HepG2 (cell line): ENCODE measurements around the gene MCM3AP. TPM values are rescaled to one million over a fixed set of nuclear protein-coding genes. Genes with fewer than 3 reads are reported as not detected.
A peak's percentile ranks its signal among the peaks of the same experiment; 100 is the strongest.

ENCODE experiments used
- ASH2L ChIP-seq: fragments of 300-600, 200-600 bp; sonication (generic); IDR thresholded peaks from 2 replicates; pipeline ENCODE4 v1.7.0; 2017; ENCODE audit warnings: low read depth, mild to moderate bottlenecking, moderate library complexity, mixed read lengths, low read length; ENCODE audit not compliant: insufficient read length
- BHLHE40 ChIP-seq: IDR thresholded peaks from 2 replicates; pipeline ENCODE4 v1.6.1; 2011; ENCODE audit warnings: low read length, improper control_type of control experiment
- CEBPB ChIP-seq: IDR thresholded peaks from 2 replicates; pipeline ENCODE4 v1.6.1; 2011; ENCODE audit warnings: low read depth, low read length, improper control_type of control experiment, borderline replicate concordance
- CREB1 ChIP-seq, 2 experiments: fragments of 450-650 bp in 1 of 2; IDR thresholded peaks; 2 replicates each; pipeline ENCODE4 v1.6.1; 2016 to 2017; ENCODE audit warnings: control low read depth in 1 of 2, mild to moderate bottlenecking in 1 of 2, missing compliant biosample characterization in 1 of 2, missing genetic modification characterization in 1 of 2
- HMG20A ChIP-seq: IDR thresholded peaks from 2 replicates; pipeline ENCODE4 v1.6.1; 2016; ENCODE audit warnings: borderline replicate concordance
- JUND ChIP-seq: sonication (generic); formaldehyde crosslinking; IDR thresholded peaks from 2 replicates; pipeline ENCODE4 v1.8.0; 2022; ENCODE audit warnings: mild to moderate bottlenecking, missing genetic modification reagents
- KDM6A ChIP-seq: IDR thresholded peaks from 2 replicates; pipeline ENCODE4 v1.6.1; 2016; ENCODE audit warnings: low read depth
- RORA ChIP-seq: sonication (generic); formaldehyde crosslinking; IDR thresholded peaks from 2 replicates; pipeline ENCODE4 v1.5.0; 2020; ENCODE audit warnings: mild to moderate bottlenecking, missing genetic modification reagents, moderate library complexity
- SALL1 ChIP-seq: sonication (generic); formaldehyde crosslinking; IDR thresholded peaks from 2 replicates; pipeline ENCODE4 v1.8.0; 2022; ENCODE audit warnings: mild to moderate bottlenecking, missing genetic modification reagents
- SIN3A ChIP-seq: IDR thresholded peaks from 2 replicates; pipeline ENCODE4 v1.6.1; 2011; ENCODE audit warnings: low read depth, mild to moderate bottlenecking, control low read depth, low read length, borderline replicate concordance
- TGIF2 ChIP-seq: IDR thresholded peaks from 2 replicates; pipeline ENCODE4 v1.6.1; 2016; ENCODE audit warnings: control low read depth, missing compliant biosample characterization
- ZBTB7B ChIP-seq: sonication (generic); formaldehyde crosslinking; IDR thresholded peaks from 2 replicates; pipeline ENCODE4 v1.4.0; 2020; ENCODE audit warnings: missing genetic modification reagents
- ZNF468 ChIP-seq: sonication (generic); formaldehyde crosslinking; IDR thresholded peaks from 2 replicates; pipeline ENCODE4 v1.8.0; 2022; ENCODE audit warnings: mild to moderate bottlenecking, moderate library complexity, missing genetic modification reagents
- ZNF678 ChIP-seq: sonication (generic); formaldehyde crosslinking; IDR thresholded peaks from 2 replicates; pipeline ENCODE4 v1.4.0; 2020; ENCODE audit warnings: mild to moderate bottlenecking, missing genetic modification reagents
- ZSCAN12 ChIP-seq: sonication (generic); formaldehyde crosslinking; IDR thresholded peaks from 2 replicates; pipeline ENCODE4 v1.9.0; 2021; ENCODE audit warnings: mild to moderate bottlenecking, missing genetic modification reagents
- polyA plus RNA-seq, 8 experiments: library from polyadenylated mRNA; depleted of rRNA in 3 of 8; stranded (reverse) in 7 of 8; unstranded in 1 of 8; fragments of >200 nt; fragmentation: Illumina TruSeq in 4 of 8; extraction: Trizol in 4 of 8; gene quantifications; 2 replicates each; pipeline versions ENCODE4 v1.2.1 to v1.2.3, GENCODE V29; 2011 to 2016; ENCODE audit warnings: low read depth in 4 of 8, missing spikeins in 1 of 8, mixed read lengths in 1 of 8; ENCODE audit not compliant: insufficient read depth in 1 of 8
- total RNA-seq, 5 experiments: library from RNA; depleted of rRNA; stranded (reverse); fragments of >200 nt; fragmentation: Illumina TruSeq; extraction: Trizol; gene quantifications; 2 replicates each; pipeline ENCODE4 v1.2.3, GENCODE V29; 2016; ENCODE audit warnings: low read depth in 1 of 5
- TF ChIP-seq, protein P1 (sequence below): sonication (generic); formaldehyde crosslinking; conservative IDR thresholded peaks from 2 replicates; pipeline ENCODE4 v1.4.0; 2020; ENCODE audit warnings: mild to moderate bottlenecking, missing genetic modification reagents, moderate library complexity
- TF ChIP-seq, protein P2 (sequence below): IDR thresholded peaks from 2 replicates; pipeline ENCODE4 v1.4.0; 2020; ENCODE audit warnings: mild to moderate bottlenecking, missing genetic modification reagents
- TF ChIP-seq, protein P3 (sequence below): IDR thresholded peaks from 2 replicates; pipeline ENCODE4 v1.6.1; 2018; ENCODE audit warnings: missing genetic modification reagents, mild to moderate bottlenecking, missing compliant biosample characterization
- TF ChIP-seq, protein P4 (sequence below): sonication (generic); formaldehyde crosslinking; IDR thresholded peaks from 2 replicates; pipeline ENCODE4 v1.9.0; 2022; ENCODE audit warnings: low read depth, missing genetic modification reagents

The MCM3AP gene
- total and polyA plus RNA-seq, 2 of the 13 experiments (the other 11 are each of a cell fraction or from before 2014, with no cell fraction given): 27.0 to 54.7 TPM

DNA sequence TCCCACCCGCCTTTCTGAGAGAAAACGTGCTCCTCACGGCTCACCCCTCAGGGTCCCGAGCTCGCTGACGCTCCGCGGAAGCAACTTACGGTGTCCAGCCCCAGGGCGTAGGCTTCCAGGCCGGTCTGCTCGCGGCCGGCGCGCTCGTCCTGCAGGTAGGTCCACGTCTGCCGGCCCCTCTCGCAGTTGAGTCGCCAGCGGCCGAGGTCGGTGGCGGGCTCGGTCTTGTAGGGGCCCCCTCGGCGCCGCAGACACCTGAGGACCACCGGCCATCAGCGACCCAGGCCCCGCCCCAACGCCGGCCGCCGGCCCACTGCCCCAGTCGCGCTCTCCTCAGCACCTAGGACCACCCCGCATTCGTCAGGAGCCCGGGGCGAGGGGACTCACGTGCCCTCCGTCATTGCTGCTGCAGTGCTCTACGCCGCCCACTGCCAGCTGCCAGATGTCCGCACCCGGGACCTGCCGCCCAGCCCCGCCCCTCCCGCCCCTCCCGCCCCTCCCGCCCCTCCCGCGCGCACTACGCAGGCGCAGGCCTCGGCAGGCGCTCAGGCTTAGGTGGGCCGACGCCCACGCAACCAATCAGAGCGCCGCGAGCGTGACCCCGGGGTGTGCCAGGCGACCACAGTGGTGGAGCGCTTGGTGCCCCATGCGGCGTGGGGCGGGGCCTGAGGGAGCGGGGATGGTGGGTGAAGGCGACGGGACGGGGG, 56.9 kb downstream of the MCM3AP start, which contains the start of gene LSS (continued):
- TF ChIP-seq, protein P1, sequence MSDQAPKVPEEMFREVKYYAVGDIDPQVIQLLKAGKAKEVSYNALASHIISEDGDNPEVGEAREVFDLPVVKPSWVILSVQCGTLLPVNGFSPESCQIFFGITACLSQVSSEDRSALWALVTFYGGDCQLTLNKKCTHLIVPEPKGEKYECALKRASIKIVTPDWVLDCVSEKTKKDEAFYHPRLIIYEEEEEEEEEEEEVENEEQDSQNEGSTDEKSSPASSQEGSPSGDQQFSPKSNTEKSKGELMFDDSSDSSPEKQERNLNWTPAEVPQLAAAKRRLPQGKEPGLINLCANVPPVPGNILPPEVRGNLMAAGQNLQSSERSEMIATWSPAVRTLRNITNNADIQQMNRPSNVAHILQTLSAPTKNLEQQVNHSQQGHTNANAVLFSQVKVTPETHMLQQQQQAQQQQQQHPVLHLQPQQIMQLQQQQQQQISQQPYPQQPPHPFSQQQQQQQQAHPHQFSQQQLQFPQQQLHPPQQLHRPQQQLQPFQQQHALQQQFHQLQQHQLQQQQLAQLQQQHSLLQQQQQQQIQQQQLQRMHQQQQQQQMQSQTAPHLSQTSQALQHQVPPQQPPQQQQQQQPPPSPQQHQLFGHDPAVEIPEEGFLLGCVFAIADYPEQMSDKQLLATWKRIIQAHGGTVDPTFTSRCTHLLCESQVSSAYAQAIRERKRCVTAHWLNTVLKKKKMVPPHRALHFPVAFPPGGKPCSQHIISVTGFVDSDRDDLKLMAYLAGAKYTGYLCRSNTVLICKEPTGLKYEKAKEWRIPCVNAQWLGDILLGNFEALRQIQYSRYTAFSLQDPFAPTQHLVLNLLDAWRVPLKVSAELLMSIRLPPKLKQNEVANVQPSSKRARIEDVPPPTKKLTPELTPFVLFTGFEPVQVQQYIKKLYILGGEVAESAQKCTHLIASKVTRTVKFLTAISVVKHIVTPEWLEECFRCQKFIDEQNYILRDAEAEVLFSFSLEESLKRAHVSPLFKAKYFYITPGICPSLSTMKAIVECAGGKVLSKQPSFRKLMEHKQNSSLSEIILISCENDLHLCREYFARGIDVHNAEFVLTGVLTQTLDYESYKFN (CRISPR knock-in tag): no peak
- TF ChIP-seq CREB1 (IDR thresholded peaks at IDR 0.05) (0 out of 2 replicates have a peak, but pooled peaks have one; percentile 1), CREB1 (CRISPR knock-in tag; IDR thresholded peaks at IDR 0.05) (no peak), BHLHE40 (peak; percentile 95), RORA (CRISPR knock-in tag) (no peak), ASH2L (peak; percentile 29), CEBPB (no peak), ZNF678 (CRISPR knock-in tag) (peak; percentile 86; the same call in 1 of the 2 replicates), HMG20A (CRISPR knock-in tag) (no peak), SIN3A (peak; percentile 43), SALL1 (peak; percentile 45), TGIF2 (CRISPR knock-in tag) (peak; percentile 53; the same call in 1 of the 2 replicates), ZBTB7B (peak; percentile 84), KDM6A (CRISPR knock-in tag) (no peak), ZNF468 (CRISPR knock-in tag) (0 out of 2 replicates have a peak, but pooled peaks have one; percentile 32), ZSCAN12 (CRISPR knock-in tag) (no peak; the same call in 1 of the 2 replicates), JUND (peak; percentile 15; the same call in 1 of the 2 replicates)
- TF ChIP-seq, protein P2, sequence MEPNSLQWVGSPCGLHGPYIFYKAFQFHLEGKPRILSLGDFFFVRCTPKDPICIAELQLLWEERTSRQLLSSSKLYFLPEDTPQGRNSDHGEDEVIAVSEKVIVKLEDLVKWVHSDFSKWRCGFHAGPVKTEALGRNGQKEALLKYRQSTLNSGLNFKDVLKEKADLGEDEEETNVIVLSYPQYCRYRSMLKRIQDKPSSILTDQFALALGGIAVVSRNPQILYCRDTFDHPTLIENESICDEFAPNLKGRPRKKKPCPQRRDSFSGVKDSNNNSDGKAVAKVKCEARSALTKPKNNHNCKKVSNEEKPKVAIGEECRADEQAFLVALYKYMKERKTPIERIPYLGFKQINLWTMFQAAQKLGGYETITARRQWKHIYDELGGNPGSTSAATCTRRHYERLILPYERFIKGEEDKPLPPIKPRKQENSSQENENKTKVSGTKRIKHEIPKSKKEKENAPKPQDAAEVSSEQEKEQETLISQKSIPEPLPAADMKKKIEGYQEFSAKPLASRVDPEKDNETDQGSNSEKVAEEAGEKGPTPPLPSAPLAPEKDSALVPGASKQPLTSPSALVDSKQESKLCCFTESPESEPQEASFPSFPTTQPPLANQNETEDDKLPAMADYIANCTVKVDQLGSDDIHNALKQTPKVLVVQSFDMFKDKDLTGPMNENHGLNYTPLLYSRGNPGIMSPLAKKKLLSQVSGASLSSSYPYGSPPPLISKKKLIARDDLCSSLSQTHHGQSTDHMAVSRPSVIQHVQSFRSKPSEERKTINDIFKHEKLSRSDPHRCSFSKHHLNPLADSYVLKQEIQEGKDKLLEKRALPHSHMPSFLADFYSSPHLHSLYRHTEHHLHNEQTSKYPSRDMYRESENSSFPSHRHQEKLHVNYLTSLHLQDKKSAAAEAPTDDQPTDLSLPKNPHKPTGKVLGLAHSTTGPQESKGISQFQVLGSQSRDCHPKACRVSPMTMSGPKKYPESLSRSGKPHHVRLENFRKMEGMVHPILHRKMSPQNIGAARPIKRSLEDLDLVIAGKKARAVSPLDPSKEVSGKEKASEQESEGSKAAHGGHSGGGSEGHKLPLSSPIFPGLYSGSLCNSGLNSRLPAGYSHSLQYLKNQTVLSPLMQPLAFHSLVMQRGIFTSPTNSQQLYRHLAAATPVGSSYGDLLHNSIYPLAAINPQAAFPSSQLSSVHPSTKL: 0 out of 2 replicates have a peak, but pooled peaks have one; percentile 35
- TF ChIP-seq, protein P3, sequence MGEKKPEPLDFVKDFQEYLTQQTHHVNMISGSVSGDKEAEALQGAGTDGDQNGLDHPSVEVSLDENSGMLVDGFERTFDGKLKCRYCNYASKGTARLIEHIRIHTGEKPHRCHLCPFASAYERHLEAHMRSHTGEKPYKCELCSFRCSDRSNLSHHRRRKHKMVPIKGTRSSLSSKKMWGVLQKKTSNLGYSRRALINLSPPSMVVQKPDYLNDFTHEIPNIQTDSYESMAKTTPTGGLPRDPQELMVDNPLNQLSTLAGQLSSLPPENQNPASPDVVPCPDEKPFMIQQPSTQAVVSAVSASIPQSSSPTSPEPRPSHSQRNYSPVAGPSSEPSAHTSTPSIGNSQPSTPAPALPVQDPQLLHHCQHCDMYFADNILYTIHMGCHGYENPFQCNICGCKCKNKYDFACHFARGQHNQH (CRISPR knock-in tag): peak; percentile 25; the same call in 1 of the 2 replicates
- TF ChIP-seq, protein P4, sequence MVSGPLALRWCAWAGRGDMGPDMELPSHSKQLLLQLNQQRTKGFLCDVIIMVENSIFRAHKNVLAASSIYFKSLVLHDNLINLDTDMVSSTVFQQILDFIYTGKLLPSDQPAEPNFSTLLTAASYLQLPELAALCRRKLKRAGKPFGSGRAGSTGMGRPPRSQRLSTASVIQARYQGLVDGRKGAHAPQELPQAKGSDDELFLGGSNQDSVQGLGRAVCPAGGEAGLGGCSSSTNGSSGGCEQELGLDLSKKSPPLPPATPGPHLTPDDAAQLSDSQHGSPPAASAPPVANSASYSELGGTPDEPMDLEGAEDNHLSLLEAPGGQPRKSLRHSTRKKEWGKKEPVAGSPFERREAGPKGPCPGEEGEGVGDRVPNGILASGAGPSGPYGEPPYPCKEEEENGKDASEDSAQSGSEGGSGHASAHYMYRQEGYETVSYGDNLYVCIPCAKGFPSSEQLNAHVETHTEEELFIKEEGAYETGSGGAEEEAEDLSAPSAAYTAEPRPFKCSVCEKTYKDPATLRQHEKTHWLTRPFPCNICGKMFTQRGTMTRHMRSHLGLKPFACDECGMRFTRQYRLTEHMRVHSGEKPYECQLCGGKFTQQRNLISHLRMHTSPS (CRISPR knock-in tag): 0 out of 2 replicates have a peak, but pooled peaks have one; percentile 31
